Pons (tissue), 1 donor: ENCODE results near the gene CEP112.
"Not testable (repeated sequence)": the region's sequence is repeated elsewhere in the genome, so short reads cannot be mapped to it uniquely, and the experiment has no call there.

Experiments
- DNase-seq: peaks from one replicate; pipeline ENCODE4 v3.0.0-alpha.2; 2016; ENCODE audit warnings: low spot score

Gene CEP112

DNA sequence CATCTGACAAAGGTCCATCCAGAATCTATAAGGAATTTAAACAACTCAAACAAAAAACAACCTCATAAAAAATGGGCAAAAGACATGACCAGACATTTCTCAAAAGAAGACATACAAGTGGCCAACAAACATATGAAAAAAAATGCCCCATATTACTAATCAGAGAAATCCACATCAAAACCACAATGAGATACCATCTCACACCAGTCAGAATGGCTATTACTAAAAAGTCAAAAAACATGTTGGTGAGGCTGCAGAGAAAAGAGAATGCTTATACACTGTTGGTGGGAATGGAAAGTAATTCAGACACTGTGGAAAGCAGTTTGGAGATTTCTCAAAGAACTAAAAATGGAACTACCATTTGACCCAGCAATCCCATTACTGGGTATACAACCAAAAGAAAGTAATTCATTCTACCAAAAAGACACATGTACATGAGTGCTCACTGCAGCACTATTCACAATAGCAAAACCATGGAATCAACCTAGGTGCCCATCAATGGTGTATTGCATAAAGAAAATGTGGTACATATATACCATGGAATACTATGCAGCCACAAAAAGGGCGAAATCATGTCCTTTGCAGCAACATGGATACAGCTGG is 409.7 kb downstream of the CEP112 start:
- not testable (repeated sequence) for DNase-seq

DNA sequence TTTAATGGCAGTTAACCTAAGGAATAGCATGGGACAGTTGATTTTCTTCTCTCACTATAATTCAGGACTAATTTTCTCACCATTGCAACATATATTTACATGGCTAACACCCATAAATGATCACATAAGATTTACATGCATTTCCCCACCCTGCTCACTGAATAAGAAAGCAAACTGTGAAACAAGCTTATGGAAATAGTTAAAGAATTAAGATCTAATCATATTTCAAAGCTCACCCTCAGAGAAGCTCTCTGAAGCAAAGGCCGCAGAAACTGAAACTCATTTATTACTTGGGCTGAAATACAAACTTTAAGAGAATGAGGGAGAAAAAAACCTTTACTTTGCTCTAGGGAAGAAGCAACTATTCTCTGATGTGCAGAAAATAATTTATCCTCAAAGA is 411.8 kb downstream of the CEP112 start:
- no peak for DNase-seq

- DNase-seq: no peak
Measured at GRCh38 chr17:65776890-65777289, 415.0 kb downstream of the CEP112 start.

DNA sequence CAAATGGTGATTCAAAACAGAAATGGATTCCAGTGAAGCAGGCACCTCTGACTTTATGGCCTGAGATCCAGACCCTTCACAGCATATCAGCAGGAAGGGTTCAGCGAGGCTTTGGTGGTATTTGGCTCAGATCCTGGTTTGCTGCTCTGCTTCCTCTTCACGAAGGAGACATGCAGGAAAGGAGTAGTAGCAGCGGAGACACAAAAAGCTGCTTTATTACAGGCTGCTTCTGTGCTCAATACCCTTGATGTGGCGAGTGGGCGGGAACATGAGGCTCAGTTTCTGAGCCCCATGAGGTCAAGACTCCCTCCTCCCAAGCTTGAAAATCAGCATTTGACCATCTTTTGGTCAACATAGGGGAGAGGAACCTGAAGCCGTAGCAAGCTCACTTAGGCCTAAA is 417.1 kb downstream of the CEP112 start:
- DNase-seq: no peak

- DNase-seq: no peak
Measured at GRCh38 chr17:65772989-65773388, 418.9 kb downstream of the CEP112 start.

DNA sequence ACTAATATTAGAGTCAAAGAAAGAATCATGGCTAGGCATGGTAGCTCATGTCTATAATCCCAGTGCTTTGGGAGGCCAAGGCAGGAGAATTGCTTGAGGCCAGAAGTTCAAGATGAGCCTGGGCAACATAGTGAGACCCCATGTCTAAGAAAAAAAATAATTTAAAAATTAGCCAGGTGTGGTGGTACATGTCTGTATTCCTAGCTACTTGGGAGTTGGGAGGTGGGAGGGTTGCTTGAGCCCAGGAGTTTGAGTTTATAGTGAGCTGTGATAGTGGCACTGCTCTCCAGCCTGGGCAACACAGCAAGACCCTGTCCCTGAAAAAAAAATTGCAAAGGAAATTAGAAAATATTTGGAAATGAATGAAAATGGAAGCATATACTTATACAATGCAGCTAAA is 420.2 kb downstream of the CEP112 start:
- no peak for DNase-seq

DNA sequence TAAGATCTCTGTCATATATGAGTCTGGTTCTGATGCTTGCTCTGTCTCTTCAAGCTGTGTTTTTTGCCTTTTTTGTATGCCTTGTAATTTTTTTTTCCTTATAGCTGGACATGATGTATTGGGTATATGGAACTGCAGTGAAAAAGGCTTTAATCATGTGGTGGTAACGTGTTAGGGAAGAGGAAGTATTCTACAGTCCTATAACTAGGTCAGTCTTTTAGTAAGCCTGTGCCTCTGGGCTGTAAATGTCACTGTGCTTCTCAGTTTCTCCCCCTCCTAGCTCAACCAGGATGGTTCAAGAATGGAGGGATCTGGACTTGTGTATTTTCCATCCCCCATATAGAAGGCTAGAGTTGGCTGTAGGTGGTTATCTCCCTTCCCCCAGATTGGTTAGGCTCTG is 428.1 kb downstream of the CEP112 start:
- no peak for DNase-seq

- DNase-seq: no peak
Measured at GRCh38 chr17:65762973-65763372, 429.0 kb downstream of the CEP112 start.

DNA sequence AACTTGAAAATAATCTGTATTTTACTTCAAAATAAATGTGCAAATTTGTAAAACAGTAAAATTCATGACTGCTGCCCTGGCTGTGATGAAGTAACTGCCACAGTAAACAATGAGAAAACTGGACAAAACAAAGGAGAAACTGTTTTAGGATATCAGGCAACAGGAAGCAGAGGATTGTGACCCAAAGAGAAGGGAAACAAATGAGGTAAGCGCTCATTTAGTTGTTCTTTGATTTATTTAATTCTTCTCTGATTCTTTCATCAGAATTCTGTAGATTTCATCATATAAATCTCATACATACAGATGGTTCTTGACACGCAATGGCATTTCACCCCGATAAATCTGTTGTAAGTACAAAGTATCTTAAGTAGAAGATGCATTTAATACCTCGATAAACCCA is 432.4 kb downstream of the CEP112 start:
- no peak for DNase-seq

- no peak for DNase-seq
Measured at GRCh38 chr17:65756760-65757159, 435.2 kb downstream of the CEP112 start.

GRCh38 chr17:65755799-65756198 is 436.1 kb downstream of the CEP112 start:
- no peak for DNase-seq

DNA sequence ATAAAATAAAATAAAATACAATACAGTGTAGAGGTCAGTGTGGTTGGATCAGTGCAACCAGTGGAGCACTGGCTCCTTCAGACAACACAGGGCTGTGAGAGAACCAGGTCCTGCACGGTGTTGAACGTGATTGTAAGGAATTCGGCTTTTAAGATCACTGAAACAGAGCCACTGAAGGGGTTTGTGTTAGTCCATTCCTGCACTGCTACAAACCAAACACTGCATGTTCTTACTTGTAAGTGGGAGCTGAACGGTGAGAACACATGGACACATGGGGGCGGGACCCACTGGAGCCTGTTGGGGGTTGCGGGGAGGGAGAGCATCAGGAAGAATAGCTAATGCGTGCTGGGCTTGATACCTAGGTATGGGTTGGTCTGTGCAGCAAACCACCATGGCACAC is 437.3 kb downstream of the CEP112 start:
- DNase-seq: no peak

DNA sequence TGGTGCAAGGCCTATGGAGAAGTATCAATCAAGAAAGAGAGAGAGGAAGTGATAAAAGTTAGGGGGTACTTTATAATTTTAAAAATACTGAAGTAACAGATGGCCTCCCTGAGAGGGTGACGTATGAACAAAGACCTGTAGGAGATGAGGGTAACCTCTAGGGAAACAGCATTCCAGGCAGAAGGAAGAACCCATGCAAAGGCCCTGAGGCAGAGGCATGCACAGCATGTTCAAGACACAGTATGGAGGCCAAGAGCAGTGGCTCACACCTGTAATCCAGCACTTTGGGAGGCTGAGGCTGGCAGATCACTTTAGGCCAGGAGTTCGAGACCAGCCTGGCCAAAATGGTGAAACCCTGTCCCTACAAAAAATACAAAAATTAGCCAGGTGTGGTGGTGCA is 437.9 kb downstream of the CEP112 start:
- DNase-seq: no peak

DNA sequence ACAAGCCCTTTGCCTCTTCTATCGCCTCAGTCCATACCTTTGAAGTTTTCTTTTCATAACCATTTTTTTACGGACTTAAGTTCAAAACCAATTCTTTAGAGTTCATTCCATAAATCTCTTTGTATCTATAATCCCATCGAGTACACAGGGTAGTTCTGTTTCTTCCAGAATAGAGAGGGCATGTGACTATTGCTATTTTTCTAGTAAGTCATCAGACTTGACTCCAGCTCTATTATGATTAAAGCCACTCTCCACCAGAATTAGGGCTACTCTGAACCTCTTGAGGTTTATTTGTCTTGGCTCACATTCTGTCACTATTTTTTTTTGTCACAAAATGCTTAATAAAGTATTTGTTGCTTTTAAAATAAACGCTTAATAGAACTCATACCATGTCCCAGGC is 438.6 kb downstream of the CEP112 start:
- no peak for DNase-seq

DNA sequence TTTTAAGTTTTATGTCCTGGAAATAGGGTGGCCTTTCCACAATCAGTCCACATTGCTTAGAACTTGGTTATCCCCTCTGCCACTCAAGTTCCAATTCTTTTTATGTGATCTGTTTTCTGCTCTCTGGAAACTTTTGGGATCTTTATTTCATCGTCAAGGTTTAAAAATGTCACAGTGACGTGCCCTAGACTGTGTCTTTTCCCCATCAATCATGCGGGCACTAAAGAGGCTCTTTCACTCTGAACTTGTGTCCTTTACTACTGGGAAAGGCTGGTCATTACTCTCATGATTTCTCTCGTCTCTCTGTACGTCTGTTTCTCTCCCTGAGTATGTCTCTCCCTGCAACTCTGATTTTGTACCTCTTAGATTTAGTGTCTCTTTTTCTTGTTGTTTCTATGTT is 440.7 kb downstream of the CEP112 start:
- DNase-seq: no peak

DNA sequence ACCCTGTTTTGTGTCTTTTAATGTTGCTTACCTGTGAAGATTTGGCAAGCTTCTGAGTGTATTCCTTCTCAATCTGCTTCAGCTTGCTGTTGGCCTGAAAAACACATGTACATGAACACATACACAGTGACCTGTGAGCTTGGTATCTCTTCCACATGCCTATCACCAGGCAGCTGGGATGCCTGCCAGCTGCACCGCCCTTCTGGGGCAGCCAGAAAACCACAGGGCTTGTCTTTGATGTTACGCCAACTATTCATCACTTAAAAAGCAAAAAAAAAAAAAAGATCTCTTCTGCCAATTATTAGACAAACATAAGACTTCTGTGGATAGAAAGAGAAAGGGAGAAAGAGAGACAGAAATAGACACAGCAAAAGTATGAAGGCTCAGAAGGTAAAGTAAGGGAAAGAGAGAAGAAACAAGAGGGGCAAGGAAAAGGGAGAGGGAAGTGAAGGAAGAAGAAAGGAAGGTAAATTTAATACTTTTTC is 441.3 kb downstream of the CEP112 start:
- DNase-seq: peak; percentile 53

GRCh38 chr17:65750166-65750565 is 441.8 kb downstream of the CEP112 start:
- DNase-seq: no peak

- no peak for DNase-seq
Measured at GRCh38 chr17:65749479-65749878, 442.5 kb downstream of the CEP112 start.

GRCh38 chr17:65745241-65745640 is 446.7 kb downstream of the CEP112 start:
- DNase-seq: no peak

- DNase-seq: no peak
Measured at GRCh38 chr17:65743308-65743655, 448.7 kb downstream of the CEP112 start.

- no peak for DNase-seq
Measured at GRCh38 chr17:65742403-65743307, 449.3 kb downstream of the CEP112 start.

GRCh38 chr17:65741710-65742109 is 450.2 kb downstream of the CEP112 start:
- no peak for DNase-seq

GRCh38 chr17:65739034-65739433 is 452.9 kb downstream of the CEP112 start:
- no peak for DNase-seq

DNA sequence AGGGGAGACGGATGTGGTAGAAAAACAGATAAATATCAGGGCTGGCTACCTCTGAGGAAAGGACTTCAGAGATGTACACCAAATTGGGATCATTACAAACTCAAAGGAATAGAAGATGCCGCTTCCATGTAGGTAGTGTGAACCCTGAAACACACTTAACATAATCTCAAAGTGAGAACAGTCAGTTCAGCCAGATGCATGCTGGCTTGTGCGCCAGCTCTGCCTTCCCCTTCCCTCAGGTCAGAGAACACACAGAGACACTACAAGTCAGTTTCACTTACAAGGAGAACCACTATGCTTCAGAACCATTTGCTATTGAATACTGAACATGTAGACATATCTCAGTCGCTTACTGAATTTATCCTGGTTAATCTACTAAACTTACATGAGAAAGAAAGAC is 454.5 kb downstream of the CEP112 start:
- no peak for DNase-seq
